HG02610 (cell line): ENCODE measurements around the gene WFDC6.
"Not testable (repeated sequence)": the region's sequence is repeated elsewhere in the genome, so short reads cannot be mapped to it uniquely, and the experiment has no call there.

Source experiments
- ATAC-seq: cut with Tn5 transposase; IDR thresholded peaks from one replicate; pipeline ENCODE4 v1.9.1; 2021; ENCODE audit warnings: mild to moderate bottlenecking, moderate library complexity; ENCODE audit not compliant: unreplicated experiment

The WFDC6 gene

GRCh38 chr20:45539382-45539781 lies at the start of gene WFDC6:
Gene WFDC6 (minus strand): TSS chr20:45539482. CDS start chr20:45539407, 75 bp downstream.
- ATAC-seq = no peak

- no peak for ATAC-seq
Observed at GRCh38 chr20:45588800-45589199, 49.5 kb upstream of the WFDC6 start.

- ATAC-seq = not testable (repeated sequence)
Observed at GRCh38 chr20:45585986-45586385, 46.7 kb upstream of the WFDC6 start.

- not testable (repeated sequence) for ATAC-seq
Observed at GRCh38 chr20:45584294-45584693, 45.0 kb upstream of the WFDC6 start.

- no peak for ATAC-seq
Observed at GRCh38 chr20:45583502-45583901, 44.2 kb upstream of the WFDC6 start.

GRCh38 chr20:45581702-45582101 lies 42.4 kb upstream of the WFDC6 start:
- no peak for ATAC-seq

GRCh38 chr20:45579184-45579583 lies 39.9 kb upstream of the WFDC6 start, which contains the start of gene WFDC8:
Gene WFDC8 (minus strand): TSS chr20:45579284. CDS start chr20:45579247, 37 bp downstream.
- no peak for ATAC-seq

GRCh38 chr20:45578231-45578630 lies 38.9 kb upstream of the WFDC6 start:
- no peak for ATAC-seq

- ATAC-seq = no peak
Observed at GRCh38 chr20:45576995-45577394, 37.7 kb upstream of the WFDC6 start.

- no peak for ATAC-seq
Observed at GRCh38 chr20:45575931-45576330, 36.6 kb upstream of the WFDC6 start.

GRCh38 chr20:45569650-45570049 lies 30.4 kb upstream of the WFDC6 start:
- ATAC-seq = not testable (repeated sequence)

GRCh38 chr20:45564760-45565276 lies 25.5 kb upstream of the WFDC6 start:
- ATAC-seq = no peak

GRCh38 chr20:45555198-45555597 lies 15.9 kb upstream of the WFDC6 start:
- no peak for ATAC-seq

- no peak for ATAC-seq
Observed at GRCh38 chr20:45552456-45552855, 13.2 kb upstream of the WFDC6 start.

GRCh38 chr20:45550765-45551164 lies 11.5 kb upstream of the WFDC6 start:
- no peak for ATAC-seq

- no peak for ATAC-seq
Observed at GRCh38 chr20:45548410-45548809, 9.1 kb upstream of the WFDC6 start.

- no peak for ATAC-seq
Observed at GRCh38 chr20:45547206-45547770, 8.0 kb upstream of the WFDC6 start, which contains the start of gene EPPIN. Gene EPPIN (minus strand): TSS chr20:45547401. CDS start chr20:45547357, 44 bp downstream.

GRCh38 chr20:45545754-45546453 lies 6.6 kb upstream of the WFDC6 start:
- no peak for ATAC-seq

- ATAC-seq = no peak
Observed at GRCh38 chr20:45545351-45545750, 6.1 kb upstream of the WFDC6 start.

GRCh38 chr20:45538209-45538799 lies 978 bp downstream of the WFDC6 start:
- no peak for ATAC-seq

GRCh38 chr20:45527294-45527693 lies 12.0 kb downstream of the WFDC6 start:
- no peak for ATAC-seq

- ATAC-seq = no peak
Observed at GRCh38 chr20:45523821-45524220, 15.5 kb downstream of the WFDC6 start.
